CD4-positive, alpha-beta T cell treated with Interleukin-2 at 100 ng/mL for 4 hours (primary cell): Measurements from ENCODE around the gene RGS19.
"Not testable (repeated sequence)": the region's sequence is repeated elsewhere in the genome, so short reads cannot be mapped to it uniquely, and the experiment has no call there.

Experiments used
- DNase-seq: peaks from one replicate; pipeline ENCODE4 v3.0.0-alpha.2; 2020; ENCODE audit warnings: low spot score

RGS19 gene

DNA sequence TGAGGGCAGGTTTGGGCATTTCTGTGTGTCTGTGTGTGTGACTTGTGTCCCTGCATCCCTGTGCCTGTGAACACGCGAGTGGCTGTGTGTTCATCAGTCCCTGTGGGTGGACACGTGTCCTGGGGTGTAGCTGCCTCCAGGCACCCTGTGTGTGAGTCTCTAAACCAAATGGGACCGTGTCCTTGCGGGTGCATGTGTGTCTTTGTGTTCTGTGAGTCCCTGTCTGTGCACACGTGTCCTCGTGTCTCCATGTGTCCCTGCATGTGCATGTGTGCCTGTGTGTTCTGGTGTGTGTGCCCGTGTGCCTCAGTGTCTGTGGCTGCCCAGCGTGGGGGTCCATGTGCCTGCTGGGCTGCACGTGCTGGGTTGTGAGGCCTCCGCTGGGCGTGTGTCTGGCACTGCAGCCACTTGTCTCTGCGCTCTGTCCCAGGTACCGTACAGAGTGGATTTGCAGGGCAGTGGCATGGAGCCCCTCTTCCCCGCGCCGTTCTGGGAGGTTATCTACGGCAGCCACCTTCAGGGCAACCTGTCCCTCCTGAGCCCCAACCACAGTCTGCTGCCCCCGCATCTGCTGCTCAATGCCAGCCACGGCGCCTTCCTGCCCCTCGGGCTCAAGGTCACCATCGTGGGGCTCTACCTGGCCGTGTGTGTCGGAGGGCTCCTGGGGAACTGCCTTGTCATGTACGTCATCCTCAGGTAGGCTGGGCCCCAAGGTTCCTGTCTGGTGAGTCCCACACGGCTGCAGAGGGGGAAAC lies 13.1 kb upstream of the RGS19 start:
- DNase-seq = no peak

DNA sequence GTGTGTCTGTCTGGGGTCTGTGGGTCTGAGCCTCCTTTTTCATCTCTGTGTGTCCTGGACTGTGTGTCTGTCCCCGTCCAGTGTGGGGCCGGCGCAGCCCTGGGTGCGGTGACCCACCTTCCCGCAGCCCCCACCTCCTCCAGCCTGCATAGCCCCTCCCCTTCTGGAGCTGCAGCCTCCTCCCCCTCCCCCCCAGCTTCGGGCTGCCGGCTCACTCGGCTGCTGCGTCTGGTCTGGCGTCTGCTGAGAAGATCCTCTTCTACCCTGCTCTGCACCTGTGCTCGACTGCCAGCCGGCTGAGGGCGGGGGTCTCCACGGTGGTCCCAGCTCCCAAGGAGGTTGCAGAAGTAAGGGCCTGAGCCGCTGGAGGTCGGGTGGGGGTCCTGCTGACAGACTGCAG lies 12.5 kb upstream of the RGS19 start:
- DNase-seq = no peak

DNA sequence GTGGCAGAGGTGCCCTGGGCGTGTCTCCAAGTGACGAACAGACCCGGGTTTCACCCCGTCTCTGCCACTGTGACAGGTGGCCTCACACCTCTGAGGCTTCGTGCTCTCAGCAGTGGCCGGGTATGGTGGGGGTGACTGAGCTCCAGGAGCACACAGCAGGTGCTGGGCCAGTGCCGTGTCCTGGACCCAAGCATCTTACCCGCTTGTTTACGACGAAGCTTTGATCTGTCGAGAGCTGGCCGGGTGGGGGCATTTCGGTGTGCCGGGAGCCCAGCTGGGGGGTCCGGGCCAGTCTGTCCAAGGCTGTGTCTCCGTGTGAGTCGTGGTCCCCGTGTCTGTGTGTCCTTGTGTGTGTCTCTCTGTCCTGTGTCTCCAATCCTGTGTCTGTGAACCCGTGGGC lies 12.0 kb upstream of the RGS19 start:
- no peak for DNase-seq

DNA sequence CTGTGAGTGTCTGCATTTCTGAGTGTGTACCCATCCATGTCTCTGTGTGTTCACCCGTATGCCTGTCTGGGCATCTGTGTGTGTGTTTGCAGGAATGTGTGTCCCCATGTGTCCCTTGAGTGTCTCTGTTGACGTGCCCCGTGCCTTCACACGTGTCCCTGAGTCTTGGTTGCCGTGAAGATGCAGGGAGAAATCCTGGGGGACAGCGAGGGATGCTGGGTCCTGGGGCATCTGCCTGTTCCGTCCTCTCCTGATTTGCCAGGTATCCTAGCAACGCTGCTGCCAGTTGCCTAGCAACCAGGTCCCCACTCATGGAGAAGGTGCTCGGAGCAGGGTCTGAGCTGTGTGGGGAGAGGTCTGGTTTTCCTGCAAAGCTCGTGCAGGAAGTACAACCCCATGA lies 10.8 kb upstream of the RGS19 start:
- DNase-seq = no peak

- not testable (repeated sequence) for DNase-seq
These were observed 9.3 kb upstream of the RGS19 start for GRCh38 chr20:64088586-64088985.

DNA sequence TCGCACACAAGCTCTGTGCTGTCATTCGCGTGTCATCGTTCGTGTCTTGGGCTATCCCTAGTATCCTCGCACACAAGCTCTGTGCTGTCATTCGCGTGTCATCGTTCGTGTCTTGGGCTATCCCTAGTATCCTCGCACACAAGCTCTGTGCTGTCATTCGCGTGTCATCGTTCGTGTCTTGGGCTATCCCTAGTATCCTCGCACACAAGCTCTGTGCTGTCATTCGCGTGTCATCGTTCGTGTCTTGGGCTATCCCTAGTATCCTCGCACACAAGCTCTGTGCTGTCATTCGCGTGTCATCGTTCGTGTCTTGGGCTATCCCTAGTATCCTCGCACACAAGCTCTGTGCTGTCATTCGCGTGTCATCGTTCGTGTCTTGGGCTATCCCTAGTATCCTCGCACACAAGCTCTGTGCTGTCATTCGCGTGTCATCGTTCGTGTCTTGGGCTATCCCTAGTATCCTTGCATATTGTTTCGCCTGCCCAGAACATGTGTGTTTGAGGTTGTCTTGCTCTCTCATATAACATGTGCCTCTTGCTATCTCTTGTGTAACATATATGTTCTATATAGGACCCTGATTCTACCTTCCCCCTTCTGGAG lies 8.0 kb upstream of the RGS19 start:
- DNase-seq = not testable (repeated sequence)

- DNase-seq = no peak
These were observed 7.5 kb upstream of the RGS19 start for GRCh38 chr20:64086801-64087200.

DNA sequence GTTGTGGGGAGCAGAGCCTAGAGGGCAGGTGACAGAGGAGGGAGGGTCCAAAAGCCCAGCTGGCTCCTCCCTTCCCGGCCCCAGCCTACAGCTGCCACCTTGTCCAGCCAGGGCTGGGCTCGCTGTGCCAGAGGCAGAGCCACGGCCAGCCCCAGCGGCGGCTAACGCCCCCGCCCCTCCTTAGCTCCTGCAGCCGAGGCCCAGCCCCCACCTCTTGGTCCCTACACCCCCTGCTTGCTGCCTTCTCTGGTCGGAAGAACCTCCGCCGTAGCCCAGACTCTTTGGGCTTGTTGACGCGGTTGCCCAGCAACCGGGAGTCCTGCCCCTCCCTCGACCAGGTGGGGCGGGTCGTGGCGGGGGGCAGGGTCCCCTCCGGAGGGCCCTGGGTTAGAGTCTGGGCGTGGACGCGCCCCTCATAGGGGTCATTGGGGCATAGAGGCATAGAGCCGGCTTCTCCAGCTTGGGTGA lies 5.4 kb upstream of the RGS19 start:
- DNase-seq = no peak

DNA sequence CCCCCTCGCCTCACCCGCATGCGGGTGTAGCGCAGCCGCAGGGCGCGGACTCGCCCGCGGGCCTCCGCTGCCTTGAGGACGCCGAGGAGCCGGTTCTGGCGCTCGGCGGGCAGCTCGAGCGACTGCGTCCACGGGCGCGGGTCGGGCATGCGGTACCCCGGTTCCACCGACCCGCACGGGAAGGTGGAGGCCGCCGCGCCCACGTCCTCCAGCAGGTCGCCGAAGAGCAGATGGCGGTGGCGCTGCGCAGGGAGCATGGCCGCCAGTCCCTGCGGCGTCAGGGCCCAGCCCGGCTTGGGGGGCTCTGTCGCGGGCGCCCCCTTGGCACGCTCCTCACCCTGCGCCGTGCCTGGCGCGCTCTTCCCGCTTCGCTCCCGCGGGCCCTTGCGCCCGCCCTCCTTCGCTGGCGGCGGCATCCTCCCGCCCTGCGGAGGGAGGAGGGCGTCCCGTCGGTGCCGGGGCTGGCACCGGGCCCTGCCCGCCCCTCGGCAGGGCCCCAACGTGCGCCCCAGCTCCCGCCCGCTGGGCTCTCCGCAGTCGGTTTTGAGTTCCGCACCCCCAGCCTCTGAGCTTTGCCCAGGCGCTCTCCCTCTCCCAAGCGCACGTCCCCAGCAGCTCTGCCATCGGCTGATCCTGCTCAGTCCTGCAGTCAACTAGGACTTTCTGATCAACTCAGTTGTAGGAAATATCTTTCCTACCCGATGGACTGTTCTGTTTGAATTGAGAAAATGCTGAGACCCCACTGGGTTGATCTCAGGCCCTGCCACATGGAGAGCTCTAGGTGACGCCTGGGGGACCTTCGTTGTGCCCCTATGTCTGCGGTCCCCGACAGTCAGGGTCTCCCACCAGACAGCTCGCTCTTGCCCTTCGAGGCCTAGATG lies 4.7 kb upstream of the RGS19 start, which contains the start of gene LKAAEAR1:
Gene LKAAEAR1, minus strand, starts transcription at position 595 of the 881 bp plus-strand sequence. Its CDS starts 179 bp downstream, at position 416.
- no peak for DNase-seq

DNA sequence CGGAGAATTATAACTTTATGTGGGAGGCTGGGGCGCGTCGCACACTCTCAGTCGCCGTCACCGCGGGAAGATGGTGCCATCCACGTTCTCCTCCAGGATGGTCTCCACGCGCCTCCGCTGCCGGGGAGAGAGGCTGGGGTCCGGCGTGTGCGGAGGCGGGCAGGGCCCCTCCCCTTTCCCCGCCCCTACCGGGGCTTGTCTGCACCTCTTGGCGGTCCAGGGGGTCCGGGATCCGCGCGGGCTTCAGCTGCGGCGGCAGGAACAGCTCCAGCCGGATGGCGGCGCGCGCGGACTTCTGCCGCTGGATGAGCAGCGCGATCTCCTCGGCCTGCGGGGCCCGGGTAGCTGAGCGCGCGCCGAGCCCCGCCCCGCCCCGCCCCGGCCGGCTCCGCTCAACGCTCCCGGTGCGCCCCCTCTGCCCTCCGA lies 4.1 kb upstream of the RGS19 start:
- peak; percentile 66 for DNase-seq

GRCh38 chr20:64082820-64083377 lies 3.6 kb upstream of the RGS19 start:
- DNase-seq = no peak

DNA sequence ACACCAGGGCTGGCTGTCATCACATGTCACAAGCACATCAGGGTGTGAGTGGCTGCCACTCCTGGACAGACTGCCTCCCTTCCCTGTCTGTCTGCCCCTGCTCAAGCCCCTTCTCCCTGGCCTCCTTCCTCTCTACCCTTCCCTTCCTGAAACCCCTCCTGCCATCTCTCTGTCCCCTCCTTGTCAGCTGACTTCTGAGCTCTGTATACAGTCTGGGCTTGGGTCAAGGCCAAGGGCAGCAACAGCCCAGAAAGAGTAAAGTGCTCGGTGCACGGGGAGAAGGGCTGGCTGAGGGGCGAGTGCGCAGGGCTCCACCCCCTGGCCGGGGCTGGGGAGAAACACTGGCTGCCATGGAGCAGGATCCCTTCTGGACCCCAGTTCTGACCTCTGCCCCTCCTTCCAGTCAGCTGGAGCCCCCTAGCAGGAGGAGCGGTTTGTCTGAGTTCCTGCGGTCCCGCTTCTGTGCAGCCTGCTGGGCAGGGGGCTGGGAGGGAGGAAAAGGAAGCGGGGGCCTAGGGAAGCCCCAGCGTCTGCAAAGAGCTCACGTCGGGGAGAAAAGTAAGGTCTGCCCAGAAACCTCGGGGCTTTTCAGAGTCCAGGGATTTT lies 2.9 kb upstream of the RGS19 start:
- no peak for DNase-seq

- DNase-seq = no peak
These were observed 2.3 kb upstream of the RGS19 start for GRCh38 chr20:64081624-64081964.

GRCh38 chr20:64080813-64081623 lies 1.7 kb upstream of the RGS19 start:
- no peak for DNase-seq

- no peak for DNase-seq
These were observed 895 bp upstream of the RGS19 start, which contains the start of gene OPRL1 for GRCh38 chr20:64080013-64080812. Gene OPRL1, plus strand, starts transcription at chr20:64080082. Its CDS starts 12,639 bp downstream, at chr20:64092721.

DNA sequence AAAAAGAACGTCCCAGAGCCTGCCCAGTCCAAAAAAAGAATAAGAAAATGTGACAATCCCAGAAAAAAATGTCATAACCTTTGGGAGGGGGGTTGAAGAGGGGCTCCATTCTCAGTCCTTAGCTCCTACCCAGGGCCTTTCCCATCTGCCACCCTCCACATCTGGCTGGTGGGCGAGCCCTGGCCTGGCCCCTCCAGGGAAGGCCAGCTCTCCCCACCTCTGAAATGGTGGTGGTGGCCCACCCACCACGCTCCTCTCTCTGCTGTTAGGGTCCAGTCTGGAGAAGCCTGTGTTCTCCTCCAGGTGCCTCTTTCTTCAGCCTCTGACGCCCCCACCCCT lies 415 bp downstream of the RGS19 start:
- no peak for DNase-seq

GRCh38 chr20:64077876-64078551 lies 1.3 kb downstream of the RGS19 start:
- peak; percentile 58 for DNase-seq

DNA sequence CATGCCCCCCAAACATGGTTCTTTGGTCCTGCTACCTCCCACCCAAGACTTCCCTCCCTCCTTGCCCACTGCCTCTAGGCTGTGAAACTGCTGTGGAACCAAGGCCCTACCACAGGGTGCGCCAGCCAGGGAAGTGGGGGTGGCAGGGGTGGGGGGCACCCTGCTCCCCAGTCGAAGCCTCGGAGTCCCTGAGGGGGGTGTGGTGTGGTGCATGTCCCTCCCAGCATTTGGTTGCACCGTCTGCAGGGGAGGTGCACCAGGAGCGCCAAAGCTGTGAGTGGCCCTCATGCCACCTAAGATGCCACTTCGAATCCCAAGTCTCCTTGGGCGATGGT lies 1.8 kb downstream of the RGS19 start:
- no peak for DNase-seq

GRCh38 chr20:64077094-64077493 lies 2.2 kb downstream of the RGS19 start:
- DNase-seq = peak; percentile 37
